ENCODE measurements around the gene OLFML2A.

DNA sequence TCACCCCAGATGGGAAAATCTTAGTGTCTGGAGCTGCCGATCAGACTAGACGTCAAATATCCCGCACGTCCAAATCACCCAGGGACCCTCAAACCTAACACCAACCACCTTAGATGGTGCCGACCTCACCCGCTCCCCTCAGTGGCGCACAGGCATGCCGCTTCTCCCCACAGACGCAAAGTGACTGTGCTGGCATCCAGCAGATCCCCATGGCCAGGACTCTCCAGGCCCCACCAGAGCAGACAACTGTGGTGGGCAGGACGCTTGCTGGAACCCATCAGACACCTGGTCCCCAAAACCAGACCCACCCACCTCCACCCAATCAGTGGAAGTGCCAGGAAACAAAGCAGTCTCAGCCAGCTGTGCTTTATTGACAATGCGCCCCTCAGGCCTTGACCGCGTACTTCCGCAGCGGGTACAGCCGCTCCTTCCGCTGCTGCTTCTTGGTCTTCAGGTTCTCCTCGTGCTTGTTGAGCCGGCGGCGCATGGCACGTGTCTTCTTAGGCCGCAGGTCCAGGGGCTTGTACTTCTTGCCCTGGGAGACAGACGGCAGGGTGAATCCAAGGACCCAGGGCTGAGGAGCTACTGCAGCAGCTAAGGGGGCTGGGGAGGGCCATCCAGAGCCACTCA is 80.7 kb downstream of the OLFML2A start:
- no peak for TF ChIP-seq CTCF (IDR thresholded peaks at IDR 0.05)
- no peak for TF ChIP-seq POLR2A (IDR thresholded peaks at IDR 0.05)
- no peak for TF ChIP-seq POLR2AphosphoS5 (IDR thresholded peaks at IDR 0.05)
- TF ChIP-seq EP300 (IDR thresholded peaks at IDR 0.05): no peak

Data from sigmoid colon (tissue), 4 donors.